D721Med (cell line): ENCODE data around the gene HS1BP3.

Experiments used
- DNase-seq: peaks from one replicate; pipeline ENCODE4 v3.0.0; 2011; ENCODE audit warnings: low spot score; ENCODE audit not compliant: insufficient read length
- FAIRE-seq: peaks from 2 replicates; lab custom pipeline; 2011; peaks lifted over from hg19 to GRCh38; lab: Jason Lieb, UNC
- CTCF ChIP-seq: IDR thresholded peaks from 2 replicates; pipeline ENCODE4 v1.5.1; 2012; ENCODE audit warnings: mild to moderate bottlenecking, control low read depth; ENCODE audit not compliant: insufficient read depth; ENCODE audit errors: missing control alignments

Gene HS1BP3

GRCh38 chr2:20575935-20576597 is 74.8 kb downstream of the HS1BP3 start:
- FAIRE-seq (no peak), DNase-seq (no peak)
- no peak for TF ChIP-seq CTCF

GRCh38 chr2:20575414-20575813 is 75.5 kb downstream of the HS1BP3 start:
- no peak for FAIRE-seq
- TF ChIP-seq CTCF: no peak
- no peak for DNase-seq

GRCh38 chr2:20574930-20575329 is 76.0 kb downstream of the HS1BP3 start:
- TF ChIP-seq CTCF: no peak
- no peak for FAIRE-seq
- no peak for DNase-seq

- no peak for TF ChIP-seq CTCF
- DNase-seq (no peak), FAIRE-seq (no peak)
Measured at GRCh38 chr2:20574423-20574911, 76.4 kb downstream of the HS1BP3 start.

GRCh38 chr2:20573620-20574422 is 77.1 kb downstream of the HS1BP3 start:
- DNase-seq (no peak), FAIRE-seq (no peak)
- TF ChIP-seq CTCF: no peak

- TF ChIP-seq CTCF: no peak
- FAIRE-seq: no peak
- no peak for DNase-seq
Measured at GRCh38 chr2:20572221-20572620, 78.7 kb downstream of the HS1BP3 start.
